Measurements from ENCODE around the gene PXYLP1. TPM values are rescaled to one million over a fixed set of nuclear protein-coding genes. Genes with fewer than 3 reads are reported as not detected.

Gene PXYLP1
- total and polyA plus RNA-seq, 7 donors, result 2.4 to 12.2 (median 5.8) TPM

DNA sequence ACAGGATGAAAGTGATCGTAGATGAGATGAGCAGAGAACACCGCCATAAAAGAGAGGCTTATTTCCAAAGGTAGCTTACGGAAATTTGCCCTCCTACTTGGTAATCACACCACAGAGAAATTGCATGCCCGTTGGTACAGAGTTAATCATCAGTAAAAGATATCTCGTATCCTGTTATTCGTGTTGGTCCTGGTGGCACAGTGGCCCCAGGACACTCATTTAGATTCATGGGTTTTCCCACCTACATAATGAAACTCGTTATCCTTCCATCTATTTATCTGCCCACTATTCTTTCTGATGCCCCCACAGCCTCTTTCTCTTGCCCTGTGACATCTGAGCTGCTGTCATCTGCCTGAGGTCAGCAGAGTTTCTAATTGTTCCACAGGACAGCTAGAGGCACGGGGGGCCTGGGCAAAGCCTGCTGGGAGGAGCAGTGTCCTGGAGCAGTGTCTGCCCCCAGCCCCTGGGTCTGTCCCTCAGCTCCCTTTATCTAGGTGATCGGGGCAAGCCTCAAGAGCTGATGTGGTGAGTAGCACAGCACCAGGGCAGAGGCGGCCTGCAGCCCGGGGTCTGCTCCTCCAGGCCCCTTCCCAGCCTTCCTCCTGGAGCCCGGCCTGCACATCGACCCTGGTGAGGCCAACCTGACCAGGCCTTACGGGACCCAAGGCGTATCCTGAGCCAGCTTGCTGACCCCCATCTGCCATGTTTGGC, 42.2 kb downstream of the PXYLP1 start:
- intact Hi-C loops (cut with DNase I), result no loop called here
- 90 to 93% methylated on average over 15 of the region's 15 CpGs for WGBS, 2 donors
- Histone ChIP-seq H3K36me3 (no peaks in the 10 kb centered on the region), H3K27ac (no peak overlapping the region), H3K4me1 (peaks cover 0 to 4% (median 3%) of the 10 kb centered on the region in 4 donors), H3K27me3 (no peaks in the 10 kb centered on the region), H3K4me3 (no peak overlapping the region), H3K9me3 (no peaks in the 10 kb centered on the region)
- no peak for DNase-seq
- TF ChIP-seq, protein P1, sequence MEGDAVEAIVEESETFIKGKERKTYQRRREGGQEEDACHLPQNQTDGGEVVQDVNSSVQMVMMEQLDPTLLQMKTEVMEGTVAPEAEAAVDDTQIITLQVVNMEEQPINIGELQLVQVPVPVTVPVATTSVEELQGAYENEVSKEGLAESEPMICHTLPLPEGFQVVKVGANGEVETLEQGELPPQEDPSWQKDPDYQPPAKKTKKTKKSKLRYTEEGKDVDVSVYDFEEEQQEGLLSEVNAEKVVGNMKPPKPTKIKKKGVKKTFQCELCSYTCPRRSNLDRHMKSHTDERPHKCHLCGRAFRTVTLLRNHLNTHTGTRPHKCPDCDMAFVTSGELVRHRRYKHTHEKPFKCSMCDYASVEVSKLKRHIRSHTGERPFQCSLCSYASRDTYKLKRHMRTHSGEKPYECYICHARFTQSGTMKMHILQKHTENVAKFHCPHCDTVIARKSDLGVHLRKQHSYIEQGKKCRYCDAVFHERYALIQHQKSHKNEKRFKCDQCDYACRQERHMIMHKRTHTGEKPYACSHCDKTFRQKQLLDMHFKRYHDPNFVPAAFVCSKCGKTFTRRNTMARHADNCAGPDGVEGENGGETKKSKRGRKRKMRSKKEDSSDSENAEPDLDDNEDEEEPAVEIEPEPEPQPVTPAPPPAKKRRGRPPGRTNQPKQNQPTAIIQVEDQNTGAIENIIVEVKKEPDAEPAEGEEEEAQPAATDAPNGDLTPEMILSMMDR (IDR thresholded peaks at IDR 0.05), result no peak
- no peak for TF ChIP-seq POLR2A (IDR thresholded peaks at IDR 0.05)
- TF ChIP-seq EP300 (IDR thresholded peaks at IDR 0.05), result no peak
- no peak for TF ChIP-seq POLR2AphosphoS5 (IDR thresholded peaks at IDR 0.05)

DNA sequence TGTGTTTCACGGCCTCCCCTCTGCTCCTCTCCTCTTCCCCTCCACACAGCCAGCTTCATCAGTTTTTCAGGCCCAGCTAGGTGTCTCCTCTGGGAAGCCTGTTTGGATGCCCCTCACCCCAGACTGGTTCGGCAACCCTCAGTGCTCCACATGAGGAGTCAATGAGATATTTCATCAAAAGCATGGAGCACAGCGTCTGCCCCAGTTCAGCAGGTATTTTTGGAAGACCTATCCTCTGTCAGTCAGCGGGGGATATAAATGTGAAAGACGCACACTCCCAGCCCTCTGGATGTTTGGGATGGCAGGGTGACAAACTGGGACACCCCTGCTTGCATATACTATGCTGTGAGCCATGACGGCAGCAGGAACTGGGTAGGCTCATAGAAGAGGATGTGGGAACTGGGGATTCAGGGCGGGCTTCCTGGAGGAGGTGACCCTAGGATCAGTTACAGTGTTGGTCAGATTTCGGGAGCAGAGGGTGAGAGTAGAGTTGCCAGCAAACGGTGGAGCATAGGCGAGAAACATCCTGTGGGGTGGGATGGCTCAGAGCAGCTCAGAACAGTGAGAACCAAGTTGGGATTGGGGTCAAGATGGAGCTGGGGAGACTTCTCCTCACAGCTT, 42.9 kb downstream of the PXYLP1 start:
- intact Hi-C loops (cut with DNase I), result no loop called here
- TF ChIP-seq EP300 (IDR thresholded peaks at IDR 0.05) (no peak), POLR2A (IDR thresholded peaks at IDR 0.05) (no peak), POLR2AphosphoS5 (IDR thresholded peaks at IDR 0.05) (no peak)
- TF ChIP-seq, protein P1 (IDR thresholded peaks at IDR 0.05), result no peak

DNA sequence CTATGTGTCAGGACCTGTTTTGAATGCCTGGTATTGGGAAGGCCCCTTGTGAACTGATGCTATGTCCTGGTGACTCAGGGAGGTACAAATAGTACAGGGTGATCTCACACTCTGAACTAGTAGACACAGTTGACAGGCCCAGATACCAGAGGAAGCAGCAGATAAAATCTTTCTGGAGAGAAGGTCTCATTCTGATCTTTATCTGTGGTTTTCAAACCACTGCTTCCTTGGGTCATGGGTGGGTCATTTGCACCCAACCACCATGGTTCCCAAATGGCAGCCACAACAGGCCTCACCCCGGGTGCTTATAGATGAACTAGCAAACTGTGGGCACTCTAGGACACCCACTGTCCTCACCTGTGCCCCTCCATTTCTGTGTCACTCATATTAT, 43.4 kb downstream of the PXYLP1 start:
- WGBS, 2 donors, result 71 to 86% methylated on average over 1 of the region's 1 CpG
- H3K4me3 ChIP-seq, result no peak overlapping the region
- no peaks in the 10 kb centered on the region for H3K9me3 ChIP-seq
- DNase-seq, result no peak
- no peak overlapping the region for H3K27ac ChIP-seq
- no peaks in the 10 kb centered on the region for H3K36me3 ChIP-seq
- TF ChIP-seq POLR2A (IDR thresholded peaks at IDR 0.05), result no peak
- no peak for TF ChIP-seq EP300 (IDR thresholded peaks at IDR 0.05)
- TF ChIP-seq, protein P1 (IDR thresholded peaks at IDR 0.05), result no peak
- TF ChIP-seq POLR2AphosphoS5 (IDR thresholded peaks at IDR 0.05), result no peak
- H3K4me1 ChIP-seq, result peaks cover 0 to 16% (median 14%) of the 10 kb centered on the region in 4 donors
- no peaks in the 10 kb centered on the region for H3K27me3 ChIP-seq
- intact Hi-C loops (cut with DNase I), result no loop called here

More for the DNA sequence above, 42.9 kb downstream of the PXYLP1 start:
- Histone ChIP-seq H3K36me3 (no peaks in the 10 kb centered on the region), H3K27ac (no peak overlapping the region), H3K4me3 (no peak overlapping the region), H3K9me3 (no peaks in the 10 kb centered on the region), H3K27me3 (no peaks in the 10 kb centered on the region), H3K4me1 (peaks cover 0 to 11% (median 9%) of the 10 kb centered on the region in 4 donors)
- no peak for DNase-seq
- WGBS, 2 donors, result 95 to 96% methylated on average over 10 of the region's 10 CpGs

DNA sequence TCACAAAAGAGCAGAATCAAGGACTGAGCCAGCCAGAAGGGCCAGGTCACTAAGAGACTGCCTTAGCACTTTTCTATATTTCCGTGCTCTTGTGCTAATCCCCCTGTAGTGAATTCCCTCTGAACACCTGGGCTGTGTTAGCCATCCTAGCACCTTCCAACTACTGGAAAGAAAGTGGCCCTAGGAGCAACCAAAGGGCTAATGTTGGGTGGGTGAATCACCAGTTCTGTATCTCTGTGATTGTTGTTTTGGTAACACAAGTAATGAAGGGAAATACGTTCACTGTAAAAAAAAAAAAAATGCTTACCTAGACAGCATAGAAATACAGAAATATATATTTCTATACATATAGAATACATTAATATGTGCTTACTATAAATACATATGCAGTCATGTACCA, 43.9 kb downstream of the PXYLP1 start:
- intact Hi-C loops (cut with DNase I), result no loop called here
- Histone ChIP-seq H3K27me3 (no peaks in the 10 kb centered on the region), H3K27ac (no peak overlapping the region), H3K36me3 (no peaks in the 10 kb centered on the region), H3K4me3 (no peak overlapping the region), H3K9me3 (no peaks in the 10 kb centered on the region), H3K4me1 (peaks cover 0 to 20% (median 19%) of the 10 kb centered on the region in 4 donors)
- WGBS, 2 donors, result 45 to 74% methylated on average over 2 of the region's 2 CpGs
- TF ChIP-seq, protein P1 (IDR thresholded peaks at IDR 0.05), result no peak
- no peak for TF ChIP-seq POLR2AphosphoS5 (IDR thresholded peaks at IDR 0.05)
- no peak for TF ChIP-seq EP300 (IDR thresholded peaks at IDR 0.05)
- TF ChIP-seq POLR2A (IDR thresholded peaks at IDR 0.05), result no peak
- DNase-seq, result no peak

Data from sigmoid colon (tissue), 7 donors.